ENCODE results near the gene NCAM1.
"Not testable (repeated sequence)": the region's sequence is repeated elsewhere in the genome, so short reads cannot be mapped to it uniquely, and the experiment has no call there.

Gene NCAM1

DNA sequence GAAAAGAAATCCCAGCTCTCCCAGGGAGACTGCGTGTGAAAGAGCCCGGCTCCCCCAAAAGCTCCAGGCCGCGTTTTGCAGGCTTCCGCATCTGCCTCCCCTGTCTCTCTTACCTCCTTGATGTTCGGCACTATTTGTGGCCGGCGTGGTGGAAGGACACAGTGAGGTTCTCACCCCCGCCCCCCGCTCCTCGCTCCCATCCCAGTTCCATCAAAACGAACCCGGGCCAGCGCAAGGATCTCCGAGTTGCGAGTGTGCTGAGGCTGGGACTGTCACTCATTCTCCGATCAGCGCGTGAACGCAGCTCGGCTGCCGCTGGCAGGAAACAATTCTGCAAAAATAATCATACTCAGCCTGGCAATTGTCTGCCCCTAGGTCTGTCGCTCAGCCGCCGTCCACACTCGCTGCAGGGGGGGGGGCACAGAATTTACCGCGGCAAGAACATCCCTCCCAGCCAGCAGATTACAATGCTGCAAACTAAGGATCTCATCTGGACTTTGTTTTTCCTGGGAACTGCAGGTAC lies at the start of gene NCAM1:
NCAM1 (plus strand) TSS at position 275 of the 523 bp plus-strand sequence.
- peak; percentile 98 for DNase-seq

DNA sequence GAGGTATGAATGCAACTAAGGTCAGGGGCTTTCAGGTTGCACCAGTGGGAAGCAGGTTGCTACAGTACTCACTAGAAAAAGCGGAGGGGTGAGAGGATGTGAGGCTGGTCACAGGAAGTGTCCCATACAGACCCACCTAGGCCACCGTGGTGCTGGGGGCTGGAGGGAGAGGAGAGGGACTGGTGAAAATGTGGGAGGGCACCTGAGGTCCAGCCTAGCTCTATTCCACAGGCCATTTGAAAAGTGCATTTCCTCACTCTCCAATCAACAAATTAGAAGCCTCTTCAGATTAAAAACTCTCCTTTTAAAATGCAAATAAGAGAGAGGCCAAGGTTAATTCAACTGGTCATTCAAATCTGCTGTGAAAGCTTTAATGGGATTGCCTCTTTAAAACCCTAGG lies 38.6 kb upstream of the NCAM1 start:
- DNase-seq: peak; percentile 30

DNA sequence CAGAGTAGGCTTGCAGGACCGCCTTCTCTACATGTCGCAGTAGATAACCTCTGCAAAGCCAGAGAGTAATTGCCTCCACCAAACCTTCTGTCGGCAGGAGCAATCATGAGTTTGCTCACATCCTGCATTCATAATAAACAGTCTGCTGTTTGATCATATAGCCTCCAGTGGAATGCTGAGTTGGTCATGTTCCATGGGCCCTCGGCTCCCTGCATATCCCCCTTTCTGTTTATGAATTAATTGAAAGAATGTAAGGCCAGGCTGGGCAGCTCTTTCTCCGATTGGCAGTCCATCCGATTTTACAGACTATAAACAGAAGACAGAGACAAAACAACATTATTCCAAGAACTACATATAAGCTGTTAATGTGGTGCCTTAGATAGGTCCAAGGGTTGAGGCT lies 36.4 kb upstream of the NCAM1 start:
- not testable (repeated sequence) for DNase-seq

DNA sequence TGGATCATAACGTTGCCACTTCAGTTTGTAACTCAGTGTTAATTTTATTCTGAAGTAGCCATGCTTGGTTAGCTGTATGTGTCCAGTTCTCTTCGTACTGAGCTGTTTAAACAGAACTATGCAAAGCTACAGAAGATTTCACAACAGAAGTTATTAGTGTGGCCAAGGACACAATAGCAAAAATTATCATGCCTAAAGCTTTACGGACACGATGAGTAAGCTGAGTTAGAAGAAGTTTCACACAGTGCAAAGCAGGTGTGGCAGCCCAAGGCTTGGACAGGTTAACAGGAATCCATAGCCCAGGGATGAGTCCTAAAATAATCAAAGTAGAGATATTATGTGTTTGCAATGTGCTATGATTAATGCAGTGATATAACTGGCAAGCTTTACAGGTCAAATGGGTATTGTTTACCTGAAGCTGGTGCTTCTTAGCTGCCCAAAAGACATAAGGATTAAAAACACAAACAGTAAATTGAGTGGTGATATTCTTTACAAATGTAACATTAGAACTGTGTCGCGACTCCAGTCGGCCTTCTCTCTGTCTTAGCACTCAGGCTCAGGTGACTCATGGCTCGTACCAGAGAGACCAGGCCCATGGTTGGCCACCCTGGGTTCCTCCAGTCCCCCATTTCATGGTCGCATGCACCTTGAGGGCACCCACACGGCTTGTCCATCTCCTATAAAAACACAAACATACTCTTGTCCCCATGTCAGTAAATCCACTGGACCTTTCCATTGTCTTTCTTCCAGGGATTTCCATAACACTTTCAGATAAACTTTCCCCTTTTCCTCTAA lies 35.5 kb upstream of the NCAM1 start:
- DNase-seq: no peak

DNA sequence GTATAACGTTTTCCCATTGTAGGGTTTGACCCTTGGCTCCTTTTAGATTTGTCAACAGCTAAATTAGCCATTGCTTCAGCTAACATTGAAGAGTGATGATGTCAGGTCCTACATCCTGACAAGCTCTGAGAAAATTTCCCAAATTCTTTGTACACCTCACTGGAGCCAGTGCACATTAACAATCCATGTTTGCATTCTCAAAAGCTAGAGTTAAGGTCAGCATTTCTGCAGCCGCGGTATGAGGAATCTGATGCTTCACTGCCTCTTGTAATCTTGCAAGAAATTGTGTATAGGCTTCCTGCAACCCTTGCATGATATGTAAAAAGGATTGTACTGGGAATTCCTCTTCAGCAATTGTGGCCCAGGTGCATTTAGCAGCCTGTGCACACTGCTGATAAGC lies 33.1 kb upstream of the NCAM1 start:
- DNase-seq: no peak

DNA sequence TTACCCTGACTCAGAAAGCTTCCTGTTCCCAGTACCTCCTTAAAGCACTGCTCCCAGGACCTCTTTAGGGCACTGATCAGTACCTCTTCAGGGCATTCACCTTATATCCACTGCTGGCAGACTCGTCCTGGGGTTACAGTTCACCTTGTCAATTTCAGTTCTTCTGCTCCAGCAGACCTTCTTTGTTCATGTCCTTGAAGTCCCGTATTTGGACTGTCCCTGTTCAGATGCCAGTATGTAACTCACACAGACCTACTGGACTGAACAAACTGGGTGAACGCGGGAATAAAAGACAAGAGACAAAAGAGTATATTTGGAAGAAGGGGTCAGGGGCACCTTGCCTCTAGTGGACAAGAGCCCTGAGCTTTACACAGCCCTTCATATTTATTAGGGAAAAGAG lies 31.8 kb upstream of the NCAM1 start:
- DNase-seq: no peak

DNA sequence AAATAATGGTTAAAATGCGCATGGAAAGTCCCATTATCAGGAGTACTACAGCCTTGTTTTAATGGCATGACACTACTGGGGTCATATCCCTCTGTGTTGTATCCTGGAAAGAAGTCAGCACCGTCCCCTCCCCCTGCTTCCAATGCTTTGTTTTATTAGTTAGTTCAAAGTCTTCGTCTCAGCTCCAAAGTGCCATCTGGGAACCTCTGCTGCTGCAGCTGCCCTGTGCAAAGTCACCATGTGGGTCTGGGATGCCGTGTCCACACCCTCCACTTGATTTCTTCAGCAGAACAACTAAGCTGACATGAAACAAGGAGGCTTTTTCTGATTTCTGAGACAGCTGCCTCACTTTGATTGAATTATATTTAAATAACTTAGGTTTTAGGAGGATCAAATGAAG lies 29.5 kb upstream of the NCAM1 start:
- no peak for DNase-seq

DNA sequence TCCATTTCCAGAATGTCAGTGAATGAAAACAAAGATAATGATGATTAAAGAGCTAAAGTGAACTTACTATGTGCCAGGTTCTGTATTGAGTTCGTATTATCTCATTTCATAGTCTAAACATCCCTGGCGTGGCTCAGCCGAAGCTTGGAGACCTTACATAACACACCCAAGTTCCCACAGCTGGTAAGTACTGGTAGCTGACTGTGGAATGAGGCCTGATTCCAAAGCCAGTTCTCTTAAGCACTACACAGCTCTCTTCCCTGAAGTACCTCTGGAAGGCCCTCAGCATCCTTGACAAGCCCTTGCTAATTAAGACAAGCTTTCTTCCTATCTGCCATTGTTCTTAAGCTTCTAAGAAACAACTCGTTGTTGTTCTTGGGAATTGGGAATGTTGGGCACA lies 28.6 kb upstream of the NCAM1 start:
- no peak for DNase-seq

DNA sequence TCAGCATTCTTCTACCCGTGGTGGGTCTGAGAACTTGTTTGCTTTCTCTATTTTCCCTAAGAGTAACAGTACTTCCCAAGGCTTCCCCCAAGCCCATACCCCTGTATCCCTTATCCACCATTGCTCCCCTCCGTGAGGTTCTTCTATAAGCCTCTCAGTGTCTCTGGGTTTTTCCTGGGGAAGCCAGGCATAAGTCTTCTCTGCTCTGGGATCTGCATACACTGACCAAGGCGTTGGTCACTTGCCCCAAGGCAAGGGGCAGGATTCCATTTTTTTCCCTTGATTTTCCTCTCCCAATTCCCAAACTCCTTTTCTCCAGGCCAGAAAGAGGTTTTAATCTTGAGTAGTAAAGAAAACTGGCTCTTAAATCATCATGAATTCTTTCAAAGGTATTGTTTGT lies 27.2 kb upstream of the NCAM1 start:
- DNase-seq: no peak

DNA sequence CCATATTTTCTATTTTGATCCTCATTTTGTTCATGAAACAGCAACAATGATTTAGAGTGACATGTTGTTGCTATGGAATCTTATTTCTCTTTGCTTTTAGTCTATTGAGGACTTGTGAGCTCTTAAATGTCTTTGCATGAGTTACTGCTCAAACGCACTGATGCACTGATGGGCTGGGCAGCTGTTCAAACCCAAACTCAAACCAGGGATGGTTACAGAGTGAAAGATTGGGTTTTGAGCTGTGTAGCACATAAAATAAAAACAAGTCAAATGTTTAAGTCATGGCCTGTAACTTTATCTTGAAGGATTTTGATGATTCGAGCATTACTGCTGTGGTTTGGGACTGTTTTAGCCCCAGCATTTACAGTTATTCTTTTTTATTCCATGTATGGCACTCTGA lies 20.1 kb upstream of the NCAM1 start:
- DNase-seq: no peak

DNA sequence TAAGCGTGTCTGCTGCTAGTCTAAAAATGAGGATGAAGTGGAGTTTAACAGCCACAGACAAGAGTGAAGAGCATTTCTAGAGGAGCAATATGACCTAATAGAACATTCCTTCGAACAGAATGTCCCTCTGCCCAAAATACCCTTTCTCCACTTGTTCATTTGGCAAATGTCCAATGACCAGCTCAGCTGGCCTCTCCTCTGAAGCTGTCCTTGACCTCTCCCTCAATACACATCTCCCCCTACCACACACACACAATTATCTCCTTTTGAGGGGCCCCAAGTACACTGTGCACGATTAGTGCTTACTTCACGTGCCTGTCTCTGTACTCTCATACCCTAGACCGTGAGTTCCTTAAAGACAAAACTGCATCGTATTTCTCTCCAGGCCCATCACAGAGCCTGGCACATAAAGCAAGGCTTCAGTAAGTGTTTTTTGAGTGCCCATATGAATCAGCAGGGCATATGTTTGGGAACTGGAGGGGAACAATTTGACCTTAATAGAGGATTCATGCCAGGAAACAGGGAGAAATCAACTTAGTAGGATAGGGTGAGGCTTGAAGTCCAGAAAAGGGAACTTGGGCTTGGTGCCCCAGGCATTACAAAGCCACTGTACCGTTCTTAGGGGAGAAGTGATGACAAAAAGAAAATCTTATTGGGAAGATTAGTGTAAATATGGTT lies 18.1 kb upstream of the NCAM1 start:
- DNase-seq: no peak

DNA sequence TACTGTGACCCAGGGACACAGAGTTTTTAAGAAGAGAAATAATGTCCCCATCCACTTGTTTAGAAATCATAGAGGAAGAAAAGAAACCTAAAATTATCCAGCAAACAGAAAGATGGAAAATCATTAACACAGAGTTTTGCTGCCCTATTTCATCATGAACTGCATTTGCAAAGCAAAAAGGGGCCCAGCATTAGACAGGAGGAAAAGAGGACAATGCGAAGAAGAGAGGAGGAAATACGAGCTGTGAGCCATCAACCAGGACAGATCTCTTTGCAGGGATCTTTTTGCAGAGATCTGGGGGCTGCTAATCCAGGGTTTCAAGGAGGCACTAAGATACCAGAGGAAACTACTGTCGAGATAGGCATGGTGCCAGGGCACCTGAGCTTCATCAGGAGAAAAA lies 14.4 kb upstream of the NCAM1 start:
- DNase-seq: no peak

DNA sequence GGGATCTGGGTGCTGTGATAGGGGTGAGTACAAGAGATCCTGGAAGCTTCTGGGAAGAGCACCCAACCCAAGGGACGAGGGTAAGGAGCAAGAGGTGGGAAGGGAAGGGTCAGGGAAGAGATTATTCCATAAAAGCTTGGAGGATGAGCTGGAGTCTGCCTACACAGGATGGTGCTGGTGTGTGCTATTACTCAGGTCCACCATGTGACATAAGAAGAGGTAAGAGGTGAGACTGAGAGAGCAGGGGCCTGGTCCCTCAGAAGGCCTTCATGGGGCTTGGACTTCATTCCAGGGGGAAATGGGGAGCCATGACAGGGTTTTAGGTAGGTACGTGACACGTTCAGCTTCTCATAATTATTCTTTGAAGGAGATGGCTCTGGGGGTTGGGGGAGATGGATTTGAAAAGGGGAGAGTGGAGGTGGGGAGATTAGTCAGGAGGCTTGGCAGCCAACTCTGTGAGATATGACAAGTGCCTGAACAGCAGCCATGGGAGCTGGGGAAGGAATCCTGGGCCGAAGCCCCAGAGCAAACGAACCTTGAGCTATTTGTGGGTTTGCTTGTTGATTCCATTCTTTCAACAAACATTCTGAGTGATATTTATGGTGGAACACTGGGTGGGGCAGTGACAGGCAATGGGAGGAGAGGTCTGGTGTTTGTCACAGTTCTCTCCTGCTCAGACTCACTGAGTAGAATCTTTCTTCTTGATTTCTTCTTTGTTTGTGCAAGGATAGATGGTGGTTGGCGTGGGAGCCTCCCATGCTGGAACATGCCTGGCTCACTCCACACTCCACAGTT lies 11.2 kb upstream of the NCAM1 start:
- no peak for DNase-seq

DNA sequence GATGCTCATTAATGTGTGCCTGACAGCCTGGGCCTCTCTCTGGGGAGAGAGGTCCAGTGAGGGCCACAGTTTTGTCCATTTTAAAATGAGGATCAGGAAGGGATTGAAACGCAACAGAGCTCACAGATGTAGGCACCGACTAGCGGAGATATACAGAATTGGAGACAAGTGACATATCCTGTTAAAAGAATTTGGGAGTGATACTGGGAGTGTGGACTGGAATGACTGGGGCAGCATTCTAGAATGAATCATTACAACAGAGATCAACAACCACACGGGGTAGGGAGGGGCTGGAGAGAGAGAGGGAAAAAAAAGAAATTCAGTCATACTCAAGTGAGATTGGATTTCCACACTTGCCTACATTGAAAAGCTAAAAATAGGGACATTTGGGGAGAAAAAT lies 2.5 kb upstream of the NCAM1 start:
- DNase-seq: no peak

DNA sequence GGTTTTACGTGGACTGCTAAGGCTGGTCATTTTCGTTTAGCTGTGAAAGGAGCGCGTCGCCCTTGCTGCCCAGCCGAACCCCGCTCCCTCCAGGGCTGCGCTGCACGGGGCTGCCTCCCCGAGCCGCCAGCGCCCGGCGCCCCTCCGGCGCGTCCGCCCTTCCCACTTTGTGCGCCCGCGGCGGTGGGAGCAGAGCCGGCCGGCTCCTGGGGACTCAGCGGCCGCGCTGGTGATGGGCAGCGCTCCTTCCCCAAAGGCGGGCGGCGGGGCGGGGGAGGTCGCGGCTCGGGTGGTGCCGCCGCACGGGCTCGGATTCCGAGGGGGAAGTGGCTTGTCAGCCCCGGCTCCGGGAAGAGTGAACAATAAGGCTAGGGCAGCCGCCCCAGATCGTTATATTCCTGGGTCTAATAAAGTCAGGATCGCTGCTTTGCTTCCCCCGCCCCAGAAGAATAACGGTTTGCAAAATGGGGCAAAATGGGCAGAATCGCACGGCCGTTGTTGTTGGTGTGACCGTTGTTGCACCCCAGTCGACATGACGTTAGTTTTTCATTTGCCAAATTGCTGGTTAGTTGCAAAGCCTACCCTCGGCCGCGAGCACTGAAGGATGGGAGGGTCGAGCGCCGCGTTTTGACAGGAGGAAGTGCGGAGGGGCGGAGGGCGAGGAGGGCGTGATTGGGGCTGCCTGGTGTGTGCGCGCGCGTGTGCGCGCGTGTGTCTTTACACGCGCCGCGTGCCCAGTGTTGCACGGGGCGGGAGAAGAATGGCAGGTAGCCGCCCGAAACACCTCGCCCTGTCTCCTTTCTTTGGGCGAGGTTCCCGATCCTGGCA lies 745 bp downstream of the NCAM1 start:
- peak; percentile 73 for DNase-seq

DNA sequence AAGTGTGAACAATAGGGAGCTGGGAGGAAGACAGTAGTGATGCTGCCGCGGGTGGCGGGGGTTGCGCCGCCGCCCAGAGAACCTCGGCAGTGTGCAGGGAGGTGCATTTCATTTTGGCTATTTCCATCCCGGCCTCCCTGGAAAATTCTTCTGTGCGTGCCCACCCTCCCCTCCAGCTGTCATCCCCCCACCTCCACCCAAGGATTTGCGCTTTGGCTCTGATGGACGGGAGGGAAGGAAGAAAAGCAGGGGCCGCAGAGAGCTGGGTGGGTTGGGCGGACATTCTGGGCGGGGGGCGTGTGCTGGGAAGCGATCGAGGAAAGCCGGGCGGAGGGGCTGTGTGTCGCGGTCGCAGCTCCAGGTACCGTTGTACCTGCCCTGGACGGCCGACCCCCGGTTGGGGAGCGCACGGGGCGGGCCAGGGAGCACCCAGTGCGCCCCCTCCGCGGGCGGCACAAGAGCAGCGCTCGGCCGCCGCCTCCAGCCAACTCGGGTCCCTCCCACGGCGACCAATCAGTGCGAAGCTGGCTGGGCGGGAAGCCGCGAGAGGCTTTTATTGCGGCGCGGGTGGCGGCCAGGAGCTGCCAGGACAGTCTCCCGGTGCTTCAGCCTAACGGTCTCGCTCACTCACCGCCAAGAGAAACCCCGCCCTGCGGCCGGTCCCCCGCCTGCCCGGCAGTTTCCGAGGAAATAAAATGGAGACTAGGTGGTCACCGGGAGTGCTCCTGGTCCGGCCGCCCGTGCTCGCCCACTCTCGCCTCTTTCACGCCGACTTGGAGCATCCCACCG lies 1.6 kb downstream of the NCAM1 start:
- DNase-seq: peak; percentile 91

DNA sequence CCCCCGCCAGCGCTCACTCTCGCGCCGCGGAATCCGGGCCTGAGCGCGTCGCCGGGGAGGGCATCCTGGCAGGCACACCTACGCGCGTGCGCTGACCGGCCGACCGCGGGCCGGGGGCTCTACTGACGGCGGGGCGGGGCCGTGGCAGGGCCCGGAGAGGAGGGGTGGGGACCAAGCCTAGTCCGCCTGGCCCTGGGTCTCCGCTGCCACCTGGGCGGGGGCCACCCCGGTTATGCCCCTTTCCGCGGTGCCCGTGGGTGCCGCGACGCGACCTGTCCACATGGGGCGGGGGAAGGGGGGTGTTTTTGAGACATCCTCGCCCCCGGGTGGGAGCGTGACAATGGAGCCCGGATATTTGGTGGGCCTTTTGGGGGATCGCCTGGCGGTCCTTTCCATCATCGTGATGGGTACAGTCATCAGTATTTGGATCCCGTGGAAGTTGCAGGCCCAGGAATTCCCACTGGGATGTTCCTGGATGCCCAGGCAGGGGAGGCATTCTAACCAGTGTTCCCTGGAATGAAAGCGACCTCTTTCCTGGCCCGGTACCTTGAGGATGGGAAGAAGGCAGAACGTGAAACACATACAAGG lies 2.2 kb downstream of the NCAM1 start:
- peak; percentile 82 for DNase-seq

DNA sequence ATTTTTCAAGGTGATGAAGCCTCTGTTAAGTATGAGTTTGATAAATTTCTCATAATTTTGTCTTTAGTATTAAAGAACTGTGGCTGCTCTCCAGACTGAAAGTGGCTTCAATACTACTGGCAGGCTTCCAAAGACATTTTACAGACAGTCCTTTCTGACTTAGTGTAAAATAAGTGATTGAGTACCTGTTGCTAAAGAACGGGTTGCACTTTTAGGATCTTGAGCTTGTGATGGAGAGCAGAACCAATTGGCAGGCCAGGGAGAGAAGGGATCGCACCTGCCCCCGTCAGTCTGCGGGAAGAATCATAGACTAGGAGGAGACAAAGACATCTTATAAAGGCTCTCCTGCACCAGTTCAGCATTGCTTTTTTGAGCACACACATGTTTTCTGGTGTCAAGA lies 4.4 kb downstream of the NCAM1 start:
- no peak for DNase-seq

DNA sequence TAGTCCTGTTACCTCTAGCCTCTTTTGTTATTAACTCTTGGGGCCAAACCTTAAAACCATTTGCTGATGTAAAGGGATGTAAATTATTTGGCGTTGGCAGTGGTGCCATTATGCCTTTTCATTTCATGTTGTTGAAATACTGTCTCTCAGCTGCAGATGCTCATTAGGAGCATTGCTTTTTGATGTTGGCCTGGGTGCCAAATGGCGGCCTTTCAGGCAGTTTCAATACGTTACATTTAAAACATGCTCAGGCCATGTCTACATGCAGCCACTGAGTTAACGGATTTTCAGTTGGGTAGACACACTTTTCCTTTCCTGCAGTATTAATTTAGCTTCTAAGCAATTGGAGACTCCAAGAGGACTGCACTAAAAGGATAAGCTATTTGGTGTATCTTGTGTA lies 5.3 kb downstream of the NCAM1 start:
- DNase-seq: no peak

DNA sequence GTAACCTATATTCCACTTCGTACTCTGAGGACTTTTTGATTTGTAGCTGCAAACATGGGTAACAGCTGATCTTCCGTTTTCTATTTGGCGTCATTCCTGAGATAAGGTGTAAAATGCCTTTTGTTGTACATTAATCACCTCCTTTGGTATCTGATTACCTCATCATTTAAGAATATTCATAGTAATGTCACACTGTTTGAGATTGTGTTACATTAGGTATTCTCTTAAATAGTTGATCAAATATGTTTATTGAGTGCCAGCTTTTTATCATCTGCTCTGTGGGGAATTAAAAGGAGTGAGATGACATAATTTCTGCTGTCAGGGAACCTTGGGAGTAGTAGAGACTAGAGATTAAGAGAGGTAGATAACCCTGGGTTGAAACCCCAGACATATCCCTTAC lies 5.9 kb downstream of the NCAM1 start:
- DNase-seq: no peak

DNA sequence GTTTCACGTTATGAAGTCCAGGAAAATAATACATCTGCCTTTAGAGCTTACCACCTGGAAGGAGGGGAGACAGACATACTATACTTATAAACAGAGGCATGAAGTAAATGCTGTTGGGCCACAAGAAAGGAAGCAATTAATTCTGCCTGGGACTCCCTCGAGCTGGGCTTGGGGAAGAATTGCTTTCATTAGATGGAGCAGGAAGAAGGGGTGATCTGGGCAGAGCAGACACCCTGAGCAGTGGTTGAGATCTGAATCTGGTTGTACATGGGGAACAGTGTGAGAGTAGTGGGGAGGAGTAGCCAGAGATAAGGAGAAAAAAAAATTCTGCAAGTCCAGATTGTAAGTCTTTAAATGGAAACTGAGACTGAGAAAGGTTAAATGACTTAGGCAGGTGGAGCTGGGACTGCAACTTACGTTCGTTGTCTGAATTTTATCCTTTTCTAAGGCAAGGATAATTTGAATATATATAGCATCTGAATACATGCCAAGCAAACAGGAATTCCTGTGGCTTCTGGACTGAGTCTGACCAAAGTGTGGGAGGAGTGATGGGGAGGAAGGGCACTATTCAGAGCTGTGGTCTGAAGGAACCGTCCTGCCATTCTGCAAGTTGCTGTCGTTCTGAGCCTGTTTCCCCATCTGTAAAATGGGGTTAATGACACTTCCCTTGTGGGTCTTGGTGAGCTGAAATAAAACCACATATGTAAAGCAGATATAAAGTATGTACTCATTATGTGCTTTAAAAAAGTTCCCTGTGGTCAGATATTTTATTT lies 7.9 kb downstream of the NCAM1 start:
- no peak for DNase-seq

Measured in NCI-H774 (cell line).